IMR-90 (cell line): Measurements from ENCODE around the gene SLC4A1. TPM values are rescaled to one million over a fixed set of nuclear protein-coding genes. Genes with fewer than 3 reads are reported as not detected.

Source experiments
- ATAC-seq: fragments of 200-7000 bp; cut with Tn5 transposase; 2 replicates; pipeline ENCODE4 v1.9.1; 2020; ENCODE audit warnings: low read depth, mild to moderate bottlenecking, moderate library complexity
- BruUV-seq: library from RNA; stranded (reverse); fragments of 400-500 nt; replicated peaks from 2 replicates; lab custom pipeline; 2021; lab: Mats Ljungman, UMichigan
- CTCF ChIA-PET: fragments of 300-600 bp; formaldehyde crosslinking; extraction: SDS; loops from one replicate; lab custom pipeline; 2021; ENCODE audit warnings: antibody characterized with exemption; lab: Yijun Ruan, JAX
- POLR2A ChIA-PET: fragments of 300-600 bp; sonication (Branson Sonifier 250); formaldehyde crosslinking; loops from one replicate; lab custom pipeline; 2022; ENCODE audit warnings: antibody characterized with exemption; ENCODE audit not compliant: unreplicated experiment; lab: Charles Lee
- DNase-seq: peaks from one replicate; pipeline ENCODE4 v3.0.0; 2013
- H2AFZ ChIP-seq: replicated peaks from 2 replicates; pipeline ENCODE3; 2013; ENCODE audit warnings: low read length, mild to moderate bottlenecking; ENCODE audit not compliant: poor library complexity
- H2AK5ac ChIP-seq: 2 replicates; pipeline ENCODE4 v1.6.1; 2013; ENCODE audit warnings: low read depth, low read length, inconsistent platforms
- H2AK9ac ChIP-seq: replicated peaks from 2 replicates; pipeline ENCODE3; 2013; ENCODE audit warnings: mild to moderate bottlenecking, low read depth, low read length, moderate library complexity; ENCODE audit not compliant: poor library complexity
- H2BK120ac ChIP-seq: 2 replicates; pipeline ENCODE4 v1.6.1; 2013; ENCODE audit warnings: low read depth, low read length, inconsistent platforms
- H2BK15ac ChIP-seq: 3 replicates; pipeline ENCODE4 v1.6.1; 2013; ENCODE audit warnings: low read depth, low read length, inconsistent platforms
- H2BK20ac ChIP-seq: 2 replicates; pipeline ENCODE4 v1.6.1; 2013; ENCODE audit warnings: low read depth, mild to moderate bottlenecking, inconsistent platforms, low read length, moderate library complexity
- H2BK5ac ChIP-seq: 2 replicates; pipeline ENCODE4 v1.6.1; 2013; ENCODE audit warnings: mild to moderate bottlenecking, low read depth, low read length, inconsistent platforms; ENCODE audit not compliant: poor library complexity, severe bottlenecking
- H3K14ac ChIP-seq: replicated peaks from 2 replicates; pipeline ENCODE4 v1.6.1; 2013; ENCODE audit warnings: low read depth, low read length, inconsistent platforms
- H3K18ac ChIP-seq: 2 replicates; pipeline ENCODE4 v1.6.1; 2013; ENCODE audit warnings: low read depth, low read length, control low read depth
- H3K23ac ChIP-seq: 2 replicates; pipeline ENCODE4 v1.6.1; 2013; ENCODE audit warnings: low read depth, low read length, inconsistent platforms
- H3K27ac ChIP-seq: 2 replicates; pipeline ENCODE4 v1.5.1; 2013; ENCODE audit warnings: mild to moderate bottlenecking, control low read depth, low read length; ENCODE audit not compliant: insufficient read depth
- H3K27me3 ChIP-seq: 2 replicates; pipeline ENCODE4 v1.6.1; 2013; ENCODE audit warnings: low read length; ENCODE audit not compliant: control insufficient read depth, insufficient read depth
- H3K36me3 ChIP-seq: 2 replicates; pipeline ENCODE4 v1.6.1; 2013; ENCODE audit warnings: low read length, mixed read lengths; ENCODE audit not compliant: control insufficient read depth, insufficient read depth
- H3K4ac ChIP-seq: 2 replicates; pipeline ENCODE4 v1.6.1; 2013; ENCODE audit warnings: low read depth, low read length, inconsistent platforms
- H3K4me1 ChIP-seq: 2 replicates; pipeline ENCODE4 v1.6.1; 2013; ENCODE audit warnings: low read length, mixed read lengths; ENCODE audit not compliant: control insufficient read depth, insufficient read depth
- H3K4me2 ChIP-seq: 2 replicates; pipeline ENCODE4 v1.6.1; 2013; ENCODE audit warnings: low read depth, mild to moderate bottlenecking, control low read depth, low read length, moderate library complexity
- H3K4me3 ChIP-seq: 2 replicates; pipeline ENCODE4 v1.5.1; 2013; ENCODE audit warnings: low read depth, mild to moderate bottlenecking, control low read depth, low read length, moderate library complexity; ENCODE audit not compliant: insufficient read depth
- H3K56ac ChIP-seq: 2 replicates; pipeline ENCODE4 v1.6.1; 2013; ENCODE audit warnings: low read length, inconsistent platforms; ENCODE audit not compliant: insufficient read depth; ENCODE audit errors: extremely low read depth
- H3K79me1 ChIP-seq, 2 experiments: 2 replicates each; pipeline ENCODE4 v1.6.1; 2013; ENCODE audit warnings: low read length in 2 of 2, inconsistent platforms in 1 of 2, low read depth in 1 of 2
- H3K9ac ChIP-seq: 2 replicates; pipeline ENCODE4 v1.6.1; 2013; ENCODE audit warnings: low read depth, low read length, control low read depth
- H3K9me1 ChIP-seq: 2 replicates; pipeline ENCODE4 v1.6.1; 2013; ENCODE audit warnings: low read length, inconsistent platforms; ENCODE audit not compliant: insufficient read depth
- H3K9me3 ChIP-seq: 2 replicates; pipeline ENCODE4 v1.6.1; 2013; ENCODE audit warnings: low read length; ENCODE audit not compliant: control insufficient read depth, insufficient read depth
- H4K20me1 ChIP-seq: 2 replicates; pipeline ENCODE4 v1.6.1; 2013; ENCODE audit warnings: low read length, inconsistent platforms; ENCODE audit not compliant: insufficient read depth
- H4K5ac ChIP-seq: 2 replicates; pipeline ENCODE4 v1.6.1; 2013; ENCODE audit warnings: mild to moderate bottlenecking, low read depth, low read length, control low read depth
- H4K8ac ChIP-seq, 2 experiments: 2 replicates each; pipeline ENCODE4 v1.6.1; 2013; ENCODE audit warnings: low read depth in 2 of 2, low read length in 2 of 2, control low read depth in 1 of 2, inconsistent platforms in 1 of 2
- H4K91ac ChIP-seq: 2 replicates; pipeline ENCODE4 v1.6.1; 2013; ENCODE audit warnings: low read depth, low read length, inconsistent platforms; ENCODE audit not compliant: insufficient read depth
- BHLHE40 ChIP-seq: fragments of 150-350 bp; IDR thresholded peaks from 2 replicates; pipeline ENCODE4 v1.6.1; 2016; ENCODE audit warnings: mild to moderate bottlenecking, low read depth, low read length
- CEBPB ChIP-seq: IDR thresholded peaks from 2 replicates; pipeline ENCODE4 v1.6.1; 2012; ENCODE audit warnings: low read depth, low read length, improper control_type of control experiment
- CHD1 ChIP-seq: IDR thresholded peaks from 2 replicates; pipeline ENCODE4 v1.6.1; 2012; ENCODE audit warnings: low read depth, low read length, improper control_type of control experiment
- CTCF ChIP-seq: conservative IDR thresholded peaks from 2 replicates; pipeline ENCODE4 v1.5.1; 2012; ENCODE audit warnings: mild to moderate bottlenecking, low read depth, low read length, improper control_type of control experiment
- POLR2A ChIP-seq: IDR thresholded peaks from 2 replicates; pipeline ENCODE4 v1.6.1; 2012; ENCODE audit warnings: mild to moderate bottlenecking, low read depth, low read length
- RAD21 ChIP-seq: IDR thresholded peaks from 2 replicates; pipeline ENCODE4 v1.6.1; 2012; ENCODE audit warnings: low read length, improper control_type of control experiment
- RCOR1 ChIP-seq: IDR thresholded peaks from 2 replicates; pipeline ENCODE4 v1.6.1; 2012; ENCODE audit warnings: mild to moderate bottlenecking, low read length, improper control_type of control experiment; ENCODE audit not compliant: insufficient replicate concordance
- RFX5 ChIP-seq: IDR thresholded peaks from 2 replicates; pipeline ENCODE4 v1.8.0; 2012; ENCODE audit warnings: low read depth, mild to moderate bottlenecking, low read length, moderate library complexity
- SMC3 ChIP-seq: fragments of 150-350 bp; IDR thresholded peaks from 2 replicates; pipeline ENCODE4 v1.6.1; 2016; ENCODE audit warnings: low read depth, mild to moderate bottlenecking, antibody characterized with exemption, low read length, moderate library complexity
- USF2 ChIP-seq: fragments of 150-350 bp; IDR thresholded peaks from 2 replicates; pipeline ENCODE4 v1.6.1; 2017; ENCODE audit warnings: mild to moderate bottlenecking, antibody characterized with exemption, low read length, low read depth
- WGBS, 2 experiments: methylation state at CpG; one replicate each; pipeline versions ENCODE4 v1.1.5 to v1.1.7; 2013; ENCODE audit warnings: missing lambda C conversion rate in 2 of 2; ENCODE audit not compliant: insufficient read length in 1 of 2; ENCODE audit errors: extremely low coverage in 2 of 2; 5-methylcytosine and 5-hydroxymethylcytosine counted together
- dilution Hi-C: fragments of 300-500 bp; cut with HindIII; formaldehyde crosslinking; loops from one replicate; pipeline ENCODE4 v1.14.3; 2018; ENCODE audit warnings: low sequenced_read_pairs; ENCODE audit not compliant: unreplicated experiment
- in situ Hi-C: fragments of 300-500 bp; cut with MboI; formaldehyde crosslinking; loops from 3 replicates; pipeline ENCODE4 v1.14.3; 2019; ENCODE audit warnings: low sequenced_read_pairs, inconsistent platforms, mixed read lengths
- intact Hi-C: fragments of 100-400 bp; cut with micrococcal nuclease; formaldehyde crosslinking; loops from 2 replicates; pipeline ENCODE4 v1.10.0; 2022
- polyA plus RNA-seq, 3 experiments: library from polyadenylated mRNA; depleted of rRNA; stranded (reverse); fragments of >200 nt; gene quantifications; 2 replicates each; pipeline ENCODE4 v1.2.3, GENCODE V29; 2012; ENCODE audit warnings: low replicate concordance in 1 of 3
- total RNA-seq: library from RNA; depleted of rRNA; stranded (reverse); fragments of >200 nt; gene quantifications from 2 replicates; pipeline ENCODE4 v1.2.3, GENCODE V29; 2012

SLC4A1 gene
- total and polyA plus RNA-seq, 2 of the 4 experiments (the other 2 are of a cell fraction): not detected

- no peaks in the 10 kb centered on the region for H3K9me3 ChIP-seq
- H3K18ac ChIP-seq: no peak overlapping the region
- H2BK20ac ChIP-seq: no peak overlapping the region
- no peak overlapping the region for H2AFZ ChIP-seq
- H2AK5ac ChIP-seq: no peak overlapping the region
- no peak overlapping the region for H3K23ac ChIP-seq
- H3K4me1 ChIP-seq: no peaks in the 10 kb centered on the region
- no peak overlapping the region for H3K56ac ChIP-seq
- H3K36me3 ChIP-seq: no peaks in the 10 kb centered on the region
- no peak overlapping the region for H3K4me3 ChIP-seq
- no peak overlapping the region for H4K8ac ChIP-seq
- H2AK9ac ChIP-seq: no peak overlapping the region
- ATAC-seq (no peak), DNase-seq (no peak)
- no peak overlapping the region for H4K91ac ChIP-seq
- H2BK5ac ChIP-seq: no peak overlapping the region
- H3K4ac ChIP-seq: no peak overlapping the region
- in situ Hi-C loops (no loop called here), dilution Hi-C loops (no loop called here), intact Hi-C loops (no loop called here)
- WGBS, 2 experiments: 20% methylated on average over 1 of the region's 10 CpGs; no CpG with 5 or more reads in 1 of the 2 experiments
- BruUV-seq: no TSS peak
- no peak overlapping the region for H4K5ac ChIP-seq
- H2BK15ac ChIP-seq: no peak overlapping the region
- H3K27ac ChIP-seq: no peak overlapping the region
- TF ChIP-seq CEBPB: no peak
- no peak for TF ChIP-seq SMC3
- no peak for TF ChIP-seq BHLHE40
- no peak for TF ChIP-seq RFX5
- no peak for TF ChIP-seq CTCF
- no peak for TF ChIP-seq POLR2A
- no peak for TF ChIP-seq CHD1
- TF ChIP-seq USF2: no peak
- no peak for TF ChIP-seq RCOR1
- TF ChIP-seq RAD21: no peak
- ChIA-PET CTCF (no interaction called here), POLR2A (no interaction called here)
- no peaks in the 10 kb centered on the region for H3K9me1 ChIP-seq
- H3K9ac ChIP-seq: no peak overlapping the region
- H3K79me1 ChIP-seq: no peaks in the 10 kb centered on the region
- no peaks in the 10 kb centered on the region for H4K20me1 ChIP-seq
- no peak overlapping the region for H3K4me2 ChIP-seq
- H3K27me3 ChIP-seq: peaks cover 34% of the 10 kb centered on the region
- no peak overlapping the region for H2BK120ac ChIP-seq
- no peak overlapping the region for H3K14ac ChIP-seq
These were observed 19.8 kb downstream of the SLC4A1 start for GRCh38 chr17:44247876-44248736.
